AG04450 (cell line): ENCODE results near the gene GUF1. TPM values are rescaled to one million over a fixed set of nuclear protein-coding genes. Genes with fewer than 3 reads are reported as not detected.

Experiments
- CTCF ChIA-PET: fragments of 300-600, 350-600 bp; formaldehyde crosslinking; extraction: SDS; loops from one replicate; lab custom pipeline; 2022; ENCODE audit warnings: antibody characterized with exemption, inconsistent platforms; lab: Charles Lee
- POLR2A ChIA-PET: fragments of 350-600 bp; formaldehyde crosslinking; extraction: SDS; loops from one replicate; lab custom pipeline; 2021; ENCODE audit warnings: antibody characterized with exemption, inconsistent platforms; lab: Yijun Ruan, JAX
- DNase-seq: peaks from one replicate; pipeline ENCODE4 v3.0.0-alpha.2; 2011; ENCODE audit warnings: low read depth, low spot score
- H3K27ac ChIP-seq: one replicate; pipeline ENCODE4 v1.5.1; 2012; ENCODE audit warnings: low read depth, low read length, control low read depth
- H3K27me3 ChIP-seq: one replicate; pipeline ENCODE4 v1.6.0; 2012; ENCODE audit warnings: low read length; ENCODE audit not compliant: control insufficient read depth, insufficient read depth
- H3K4me3 ChIP-seq: 2 replicates; pipeline ENCODE4 v1.5.1; 2011; ENCODE audit warnings: mild to moderate bottlenecking, low read depth, low read length, control low read depth
- H3K9me3 ChIP-seq: 2 replicates; pipeline ENCODE4 v1.5.1; 2012; ENCODE audit warnings: low read length; ENCODE audit not compliant: control insufficient read depth, insufficient read depth
- CTCF ChIP-seq: IDR thresholded peaks from 2 replicates; pipeline ENCODE4 v1.5.1; 2011; ENCODE audit warnings: low read depth, low read length, control low read depth, inconsistent platforms
- polyA plus RNA-seq: library from polyadenylated mRNA; depleted of rRNA; stranded (reverse); fragments of >200 nt; gene quantifications from 2 replicates; pipeline ENCODE4 v1.2.3, GENCODE V29; 2011

Gene GUF1
- polyA plus RNA-seq, 1 experiment: 23.1 TPM

DNA sequence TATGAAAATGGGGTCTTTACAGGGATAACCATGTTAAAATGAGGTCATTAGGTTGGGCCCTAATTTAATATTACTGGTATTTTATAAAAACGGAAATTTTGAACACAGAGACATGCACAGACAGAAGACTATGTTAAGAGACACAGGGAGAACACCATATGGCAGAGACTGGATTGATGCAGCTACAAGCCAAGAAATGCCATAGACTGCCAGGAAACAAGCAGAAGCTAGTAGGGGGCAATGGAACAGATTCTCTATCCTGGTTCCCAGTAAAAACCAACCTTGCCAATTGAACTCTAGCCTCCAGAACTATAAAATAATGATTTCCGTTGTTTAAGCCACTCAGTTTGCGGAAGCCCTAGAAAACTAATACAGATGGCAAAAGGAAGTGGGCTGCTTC, 6.6 kb upstream of the GUF1 start:
- TF ChIP-seq CTCF: no peak
- no peak overlapping the region for H3K27ac ChIP-seq
- CTCF ChIA-PET: no interaction called here
- H3K4me3 ChIP-seq: no peak overlapping the region
- DNase-seq: no peak
- no peaks in the 10 kb centered on the region for H3K27me3 ChIP-seq
- H3K9me3 ChIP-seq: no peaks in the 10 kb centered on the region
- POLR2A ChIA-PET: no interaction called here

- no peak for DNase-seq
- CTCF ChIA-PET: no interaction called here
- no peaks in the 10 kb centered on the region for H3K9me3 ChIP-seq
- H3K27me3 ChIP-seq: no peaks in the 10 kb centered on the region
- no peak overlapping the region for H3K4me3 ChIP-seq
- no peak overlapping the region for H3K27ac ChIP-seq
- POLR2A ChIA-PET: no interaction called here
- 0 out of 2 replicates have a peak, but pooled peaks have one; percentile 4 for TF ChIP-seq CTCF
These were observed 3.7 kb upstream of the GUF1 start for GRCh38 chr4:44674471-44674870.

GRCh38 chr4:44675366-44675765, 2.9 kb upstream of the GUF1 start:
- ChIA-PET CTCF (no interaction called here), POLR2A (no interaction called here)
- Histone ChIP-seq H3K9me3 (no peaks in the 10 kb centered on the region), H3K27ac (no peak overlapping the region), H3K4me3 (no peak overlapping the region), H3K27me3 (no peaks in the 10 kb centered on the region)
- no peak for TF ChIP-seq CTCF
- DNase-seq: no peak

DNA sequence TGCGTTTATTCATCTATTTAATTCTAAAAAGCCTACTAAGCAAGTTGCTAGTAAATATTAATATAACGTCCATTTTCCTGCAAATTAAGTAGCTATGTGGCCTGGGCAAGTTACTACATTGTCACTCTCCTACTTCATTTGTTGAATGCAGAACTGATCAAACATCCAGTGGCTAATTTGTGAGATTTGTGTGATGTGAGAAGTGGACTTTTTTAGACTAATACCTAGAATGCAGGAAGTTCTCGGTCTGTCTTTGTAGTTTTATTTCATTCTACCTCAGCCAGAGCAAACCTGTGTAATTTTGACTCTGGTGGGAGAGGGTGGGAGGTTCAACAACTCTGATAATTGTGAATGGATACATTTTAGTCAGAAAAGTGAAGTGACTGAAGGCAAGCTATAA, 840 bp downstream of the GUF1 start:
- DNase-seq: no peak
- no peaks in the 10 kb centered on the region for H3K27me3 ChIP-seq
- TF ChIP-seq CTCF: no peak
- ChIA-PET POLR2A (interaction anchor here (1.4 to 1.9 kb wide), 3 partner anchors 21 to 47 kb away, joined by 3 to 8 read pairs (median 5); partner anchors contain the start of gene GNPDA2), CTCF (interaction anchor here (1.2 kb wide), 1 partner anchor 81 kb away, joined by 3 read pairs; no protein-coding TSS in a partner anchor)
- H3K9me3 ChIP-seq: no peaks in the 10 kb centered on the region
- H3K27ac ChIP-seq: no peak overlapping the region
- H3K4me3 ChIP-seq: peak overlapping the region; percentile 90

DNA sequence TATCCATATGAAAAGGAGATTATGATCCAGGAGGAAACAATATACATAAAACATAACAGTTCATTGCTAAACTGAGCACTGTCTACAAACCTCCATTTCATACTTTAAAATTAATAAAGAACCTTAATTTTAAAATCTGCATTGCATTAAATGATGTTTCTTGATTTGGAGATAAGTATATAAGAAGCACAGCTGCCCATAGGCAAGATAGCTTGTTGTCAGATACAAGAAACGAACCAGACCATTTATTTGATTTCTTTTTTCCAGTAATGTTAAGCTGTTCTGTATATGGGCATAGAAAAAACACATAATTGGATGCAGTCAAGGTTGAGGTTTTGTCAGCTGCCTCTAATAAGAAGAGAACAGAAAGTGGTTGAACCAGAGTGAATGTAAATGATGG, 6.4 kb downstream of the GUF1 start:
- H3K9me3 ChIP-seq: no peaks in the 10 kb centered on the region
- no peak overlapping the region for H3K27ac ChIP-seq
- POLR2A ChIA-PET: no interaction called here
- no peak for TF ChIP-seq CTCF
- H3K4me3 ChIP-seq: no peak overlapping the region
- H3K27me3 ChIP-seq: no peaks in the 10 kb centered on the region
- no peak for DNase-seq
- CTCF ChIA-PET: no interaction called here
